Measurements from ENCODE around the gene NLRP8. TPM values are rescaled to one million over a fixed set of nuclear protein-coding genes. Genes with fewer than 3 reads are reported as not detected.
A peak's percentile ranks its signal among the peaks of the same experiment; 100 is the strongest.
"Not testable (repeated sequence)": the region's sequence is repeated elsewhere in the genome, so short reads cannot be mapped to it uniquely, and the experiment has no call there.

The NLRP8 gene
- total and polyA plus RNA-seq, 9 of the 15 experiments (the other 6 are each of a cell fraction or from before 2014, with no cell fraction given), result not detected

- peak; percentile 98 for TF ChIP-seq REST (IDR thresholded peaks at IDR 0.05; ENCODE audit: borderline replicate concordance)
- peak; percentile 87 for TF ChIP-seq REST (CRISPR knock-in tag; IDR thresholded peaks at IDR 0.05; ENCODE audit: low read depth)
- peak; percentile 91 for TF ChIP-seq MIER1 (IDR thresholded peaks at IDR 0.05; ENCODE audit: low read depth)
These were observed 68.1 kb downstream of the NLRP8 start (continued) for GRCh38 chr19:56015756-56016155.

GRCh38 chr19:56019325-56019724 lies 71.7 kb downstream of the NLRP8 start:
- intact Hi-C loops (cut with micrococcal nuclease); H3K79me2 ChIP-seq (ENCODE audit: control insufficient read depth, insufficient read depth, low read length); H3K9ac ChIP-seq (ENCODE audit: insufficient read depth in 1 of 2, low read depth in 2 of 2, low read length in 2 of 2); H3K4me2 ChIP-seq (ENCODE audit: insufficient read depth, low read length); H3K4me1 ChIP-seq (replicated peaks in 1 of 2; ENCODE audit: control insufficient read depth in 2 of 2, insufficient read depth in 2 of 2, low read length in 2 of 2); BruUV-seq (replicated peaks); H4K20me1 ChIP-seq (replicated peaks; ENCODE audit: control insufficient read depth, insufficient read depth, low read length); CTCF ChIA-PET (ENCODE audit: low intra/inter-chr PET ratio); H2AFZ ChIP-seq (ENCODE audit: low read depth, low read length); H3K27ac ChIP-seq (ENCODE audit: extremely low read depth, low read depth, low read length); H3K36me3 ChIP-seq (ENCODE audit: control insufficient read depth, insufficient read depth, low read length); H3K9me1 ChIP-seq (ENCODE audit: control insufficient read depth, insufficient read depth, low read length); H3K27me3 ChIP-seq (ENCODE audit: control insufficient read depth in 2 of 2, insufficient read depth in 2 of 2, low read length in 2 of 2); in situ Hi-C loops (cut with MboI); POLR2A ChIA-PET; ATAC-seq; DNase-seq (ENCODE audit: extremely low read depth in 1 of 4, low spot score in 3 of 4); H3K9me3 ChIP-seq (replicated peaks; ENCODE audit: control insufficient read depth, insufficient read depth, low read depth, low read length); H3K4me3 ChIP-seq: not testable (repeated sequence)
- WGBS (ENCODE audit: insufficient coverage, low coverage, missing lambda C conversion rate), result 0% methylated on average over 1 of the region's 2 CpGs
- FAIRE-seq, result peak; percentile 32

All from K562 (cell line).